GM18870 (cell line): ENCODE results near the gene ADD1.

ENCODE experiments used
- ATAC-seq: cut with Tn5 transposase; IDR thresholded peaks from one replicate; pipeline ENCODE4 v1.9.1; 2021; ENCODE audit warnings: moderate library complexity; ENCODE audit not compliant: unreplicated experiment

ADD1 gene

GRCh38 chr4:2804973-2805501 is 38.6 kb upstream of the ADD1 start:
- no peak for ATAC-seq

- ATAC-seq: no peak
Observed at GRCh38 chr4:2805712-2806389, 37.8 kb upstream of the ADD1 start.

- ATAC-seq: no peak
Observed at GRCh38 chr4:2806390-2807355, 37.0 kb upstream of the ADD1 start.

GRCh38 chr4:2807571-2807970 is 36.1 kb upstream of the ADD1 start:
- no peak for ATAC-seq

- ATAC-seq: no peak
Observed at GRCh38 chr4:2808001-2808400, 35.6 kb upstream of the ADD1 start.

GRCh38 chr4:2809610-2810180 is 33.9 kb upstream of the ADD1 start:
- ATAC-seq: no peak

- ATAC-seq: no peak
Observed at GRCh38 chr4:2810388-2810787, 33.3 kb upstream of the ADD1 start.

- ATAC-seq: no peak
Observed at GRCh38 chr4:2811830-2812611, 31.6 kb upstream of the ADD1 start.

GRCh38 chr4:2812612-2813354 is 30.9 kb upstream of the ADD1 start:
- no peak for ATAC-seq

- no peak for ATAC-seq
Observed at GRCh38 chr4:2813446-2814405, 29.9 kb upstream of the ADD1 start.

GRCh38 chr4:2814627-2815270 is 28.9 kb upstream of the ADD1 start:
- ATAC-seq: no peak

GRCh38 chr4:2816401-2816954 is 27.2 kb upstream of the ADD1 start:
- ATAC-seq: no peak

- no peak for ATAC-seq
Observed at GRCh38 chr4:2817137-2817536, 26.5 kb upstream of the ADD1 start.

GRCh38 chr4:2817701-2818350 is 25.8 kb upstream of the ADD1 start:
- ATAC-seq: no peak

- ATAC-seq: no peak
Observed at GRCh38 chr4:2818351-2818939, 25.2 kb upstream of the ADD1 start.

- no peak for ATAC-seq
Observed at GRCh38 chr4:2819244-2820215, 24.1 kb upstream of the ADD1 start.
